GM21526 (cell line): ENCODE measurements around the gene OR4K1.
"Not testable (repeated sequence)": the region's sequence is repeated elsewhere in the genome, so short reads cannot be mapped to it uniquely, and the experiment has no call there.

Experiments
- ATAC-seq: cut with Tn5 transposase; IDR thresholded peaks from one replicate; pipeline ENCODE4 v1.9.1; 2021; ENCODE audit warnings: moderate library complexity; ENCODE audit not compliant: unreplicated experiment, low FRiP score

OR4K1 gene

GRCh38 chr14:19930617-19931016 is at the start of gene OR4K1:
Gene OR4K1 (plus strand): TSS chr14:19930917. CDS start chr14:19935667, 4,750 bp downstream.
- ATAC-seq: no peak

GRCh38 chr14:19895282-19895681 is 35.4 kb upstream of the OR4K1 start:
- ATAC-seq: no peak

- ATAC-seq: no peak
Measured at GRCh38 chr14:19900999-19901398, 29.7 kb upstream of the OR4K1 start.

- ATAC-seq: no peak
Measured at GRCh38 chr14:19902409-19902808, 28.3 kb upstream of the OR4K1 start.

- no peak for ATAC-seq
Measured at GRCh38 chr14:19906665-19907064, 24.1 kb upstream of the OR4K1 start.

- ATAC-seq: no peak
Measured at GRCh38 chr14:19911114-19911513, 19.6 kb upstream of the OR4K1 start.

- no peak for ATAC-seq
Measured at GRCh38 chr14:19917243-19917642, 13.5 kb upstream of the OR4K1 start.

GRCh38 chr14:19917955-19918518 is 12.7 kb upstream of the OR4K1 start:
- no peak for ATAC-seq

- ATAC-seq: no peak
Measured at GRCh38 chr14:19918553-19919264, 12.0 kb upstream of the OR4K1 start.

GRCh38 chr14:19920021-19920657 is 10.6 kb upstream of the OR4K1 start, which contains the start of gene OR4K5:
Gene OR4K5 (plus strand): TSS chr14:19920607. CDS start chr14:19920607, 0 bp downstream.
- no peak for ATAC-seq

- no peak for ATAC-seq
Measured at GRCh38 chr14:19941668-19942067, 11.0 kb downstream of the OR4K1 start.

- no peak for ATAC-seq
Measured at GRCh38 chr14:19947413-19948090, 16.8 kb downstream of the OR4K1 start.

- no peak for ATAC-seq
Measured at GRCh38 chr14:19949218-19949617, 18.5 kb downstream of the OR4K1 start.

GRCh38 chr14:19969735-19970134 is 39.0 kb downstream of the OR4K1 start:
- not testable (repeated sequence) for ATAC-seq

- ATAC-seq: no peak
Measured at GRCh38 chr14:19974844-19975243, 44.1 kb downstream of the OR4K1 start.

- ATAC-seq: no peak
Measured at GRCh38 chr14:19975291-19975690, 44.6 kb downstream of the OR4K1 start, which contains the start of gene OR4K15. Gene OR4K15 (plus strand): TSS chr14:19975591. CDS start chr14:19975591, 0 bp downstream.
